Cerebellar cortex (tissue), 1 donor: ENCODE data around the gene CIBAR2.

ENCODE experiments used
- DNase-seq: peaks from one replicate; pipeline ENCODE4 v3.0.0-alpha.2; 2015; ENCODE audit warnings: low spot score

The CIBAR2 gene

DNA sequence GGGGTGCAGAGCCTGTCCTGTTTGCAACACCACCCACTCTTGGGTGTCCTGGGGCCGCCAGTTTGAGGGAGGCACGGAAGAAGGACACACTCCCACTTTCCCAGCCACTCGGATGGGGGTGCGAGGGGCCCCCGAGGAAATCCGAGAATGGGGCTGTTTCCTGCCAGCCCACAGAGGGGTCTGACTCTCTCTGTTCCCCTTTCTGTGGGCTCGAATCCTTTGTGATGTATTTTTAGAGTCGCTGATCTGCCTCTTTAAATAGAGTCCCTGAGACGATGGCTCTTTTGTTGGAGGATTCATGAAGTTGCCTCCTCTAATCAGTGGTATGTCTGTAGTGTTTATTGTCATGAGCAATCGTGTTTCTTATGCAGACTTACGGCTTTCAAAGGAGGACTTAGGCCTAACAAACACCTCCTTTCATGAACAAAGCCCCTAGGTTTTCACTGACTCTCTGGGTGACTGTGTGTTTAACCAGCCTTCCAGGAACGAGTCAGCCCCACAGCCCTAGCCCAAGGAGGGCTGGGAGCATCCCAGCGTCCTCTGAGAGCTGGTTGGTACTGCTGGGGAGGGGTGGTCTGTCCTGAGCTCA, 29.1 kb downstream of the CIBAR2 start:
- no peak for DNase-seq

DNA sequence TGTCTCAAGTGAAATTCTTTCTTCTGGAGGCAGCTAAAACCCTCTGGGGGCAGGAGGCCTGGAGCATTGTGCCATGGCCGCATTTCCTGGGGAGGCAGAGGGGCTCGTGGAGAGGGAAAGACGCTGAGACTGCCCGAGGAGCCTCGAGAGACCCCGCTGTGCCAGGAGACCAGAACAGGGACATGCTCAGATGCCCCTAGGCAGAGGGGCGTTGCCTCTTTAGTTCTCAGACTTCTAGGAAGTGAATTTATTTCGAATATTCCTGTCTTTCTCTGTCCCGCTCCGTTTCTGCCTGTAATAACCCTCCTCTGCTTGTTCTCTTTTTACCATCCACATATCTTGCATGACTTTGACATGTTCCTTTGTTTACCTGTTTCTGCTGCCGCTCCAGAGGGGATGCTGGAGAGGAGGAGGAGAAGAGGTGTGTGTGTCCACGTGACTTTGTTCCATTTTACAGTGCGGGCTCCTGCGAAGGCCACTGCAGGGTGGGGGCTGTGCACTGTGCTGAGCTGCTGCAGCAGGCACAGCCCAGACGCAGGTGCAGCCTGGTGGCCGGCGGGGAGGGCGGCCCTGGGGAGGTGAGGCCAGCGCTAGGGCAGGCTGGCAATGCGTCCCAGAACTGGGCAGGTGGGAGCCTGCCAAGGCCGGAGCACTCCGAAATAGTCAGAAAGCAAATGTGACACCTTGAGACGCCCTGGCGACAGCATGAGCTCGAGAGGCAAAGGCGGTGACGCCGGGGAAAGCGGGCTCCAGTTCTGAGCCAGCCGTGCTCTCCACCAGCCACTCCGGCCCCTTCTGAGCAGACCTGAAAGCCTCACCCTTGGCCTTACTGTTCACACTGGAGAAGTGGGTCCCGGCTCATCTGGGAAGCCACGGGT, 29.9 kb downstream of the CIBAR2 start:
- peak; percentile 74 for DNase-seq

DNA sequence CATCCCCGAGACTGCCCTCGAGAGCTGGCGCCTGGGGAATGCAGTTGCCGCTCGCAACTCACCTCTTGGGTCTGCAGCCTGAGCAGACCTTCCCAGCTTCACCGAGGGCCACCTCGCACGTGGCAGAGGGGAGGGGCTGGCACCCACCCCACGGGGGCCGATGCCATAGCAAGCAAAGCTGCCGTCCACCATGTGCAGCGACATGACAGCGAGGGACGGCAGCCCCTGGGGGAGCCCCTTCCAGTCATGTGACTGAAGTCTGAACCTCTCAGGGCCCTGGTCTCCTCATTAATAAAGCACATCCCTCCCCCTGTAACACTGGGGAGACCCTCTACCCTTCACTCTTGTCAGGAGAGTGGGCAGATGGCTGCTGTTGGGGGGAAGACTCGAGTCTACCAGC, 30.5 kb downstream of the CIBAR2 start:
- no peak for DNase-seq

DNA sequence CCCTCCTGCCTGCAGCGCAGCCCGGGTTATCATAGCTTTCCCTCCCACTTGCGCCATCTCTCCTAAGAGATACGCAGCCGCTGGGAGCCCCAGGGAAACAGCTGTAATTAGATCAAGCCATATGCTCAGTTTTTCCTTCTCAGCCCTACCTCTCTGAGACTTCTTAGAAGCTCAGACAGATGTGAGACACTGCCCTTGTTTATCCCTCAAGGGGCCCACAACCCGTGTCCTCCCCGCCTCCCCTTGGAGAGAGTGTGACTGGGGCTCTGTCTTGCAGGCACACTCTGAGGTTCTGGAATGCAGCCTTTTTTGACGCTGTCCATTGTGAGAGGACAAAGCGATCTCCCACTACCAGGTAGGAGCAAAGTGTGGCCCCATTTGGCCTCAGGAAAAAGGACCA, 31.2 kb downstream of the CIBAR2 start:
- no peak for DNase-seq

DNA sequence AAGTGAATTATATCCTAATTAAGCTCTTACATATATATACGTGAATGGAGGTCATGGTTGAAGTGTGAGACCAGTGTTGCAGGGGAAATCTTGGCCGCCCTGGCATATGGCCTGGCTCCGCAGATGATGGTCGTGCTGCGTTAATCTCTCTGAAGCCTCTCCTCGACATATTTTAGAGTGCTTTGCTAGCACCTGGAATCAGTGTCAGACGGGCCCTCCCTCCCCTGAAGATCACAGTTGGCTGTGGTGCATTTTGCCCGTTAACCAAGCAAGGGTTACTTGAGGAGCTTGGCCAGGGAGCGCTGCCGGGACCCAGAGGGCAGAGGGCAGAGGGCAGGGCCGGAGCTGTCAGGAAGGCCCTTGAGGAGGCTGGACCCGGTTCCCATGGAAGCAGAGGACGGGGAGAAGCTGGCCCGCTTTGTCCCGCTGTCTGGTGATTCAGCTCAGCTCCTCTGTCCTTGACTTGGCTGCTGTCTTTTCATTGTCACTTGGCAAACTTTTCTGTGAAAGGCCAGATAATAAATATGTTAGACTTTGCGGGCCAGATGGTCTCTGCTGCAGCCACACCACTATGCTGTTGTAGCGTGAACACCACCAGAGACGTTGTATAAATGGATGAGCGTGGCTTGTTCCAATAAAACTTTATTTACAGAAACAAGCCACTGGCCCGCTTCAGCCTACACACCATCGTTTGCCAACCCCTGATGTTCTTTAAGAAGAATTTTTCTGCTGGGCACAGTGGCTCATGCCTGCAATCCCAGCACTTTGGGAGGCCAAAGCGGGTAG, 32.3 kb downstream of the CIBAR2 start:
- no peak for DNase-seq

DNA sequence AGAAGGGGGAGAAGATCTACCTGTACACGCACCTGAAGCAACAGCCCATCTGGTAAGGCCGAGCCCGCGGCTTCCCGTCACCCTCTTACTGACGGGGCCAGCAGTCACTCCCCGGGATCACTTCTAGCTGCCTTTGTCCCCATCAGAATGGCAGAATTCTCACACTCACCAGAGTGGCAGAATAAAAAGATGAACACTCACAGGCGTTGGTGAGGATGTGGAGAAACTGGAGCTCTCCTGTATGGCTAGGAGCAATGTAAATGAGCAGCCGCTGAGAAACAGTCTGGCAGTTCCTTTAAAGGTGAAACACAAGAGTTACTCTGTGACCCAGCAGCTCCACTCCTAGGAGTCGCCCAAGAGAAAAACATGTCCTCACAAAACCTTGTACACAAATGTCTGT, 33.3 kb downstream of the CIBAR2 start:
- no peak for DNase-seq

DNA sequence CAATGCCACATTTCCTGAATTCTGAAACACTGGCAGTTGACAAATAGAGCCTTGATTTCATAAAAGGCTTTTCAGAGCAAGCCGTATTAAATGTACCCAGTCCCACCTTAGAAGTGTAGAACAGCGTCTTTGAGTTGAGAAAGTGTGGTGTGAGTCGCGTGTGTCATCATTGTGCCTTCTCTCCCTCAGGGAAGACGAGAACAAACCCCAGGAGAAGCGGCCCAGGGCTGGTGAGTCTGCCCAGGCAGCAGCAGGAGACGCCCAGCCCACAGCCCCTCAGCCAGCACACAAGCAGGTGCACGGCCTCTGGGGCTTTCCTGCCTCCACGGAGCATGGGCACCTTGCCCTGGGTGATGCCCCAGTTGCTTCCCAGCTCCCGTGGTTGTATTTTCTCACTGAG, 34.0 kb downstream of the CIBAR2 start:
- DNase-seq = no peak

DNA sequence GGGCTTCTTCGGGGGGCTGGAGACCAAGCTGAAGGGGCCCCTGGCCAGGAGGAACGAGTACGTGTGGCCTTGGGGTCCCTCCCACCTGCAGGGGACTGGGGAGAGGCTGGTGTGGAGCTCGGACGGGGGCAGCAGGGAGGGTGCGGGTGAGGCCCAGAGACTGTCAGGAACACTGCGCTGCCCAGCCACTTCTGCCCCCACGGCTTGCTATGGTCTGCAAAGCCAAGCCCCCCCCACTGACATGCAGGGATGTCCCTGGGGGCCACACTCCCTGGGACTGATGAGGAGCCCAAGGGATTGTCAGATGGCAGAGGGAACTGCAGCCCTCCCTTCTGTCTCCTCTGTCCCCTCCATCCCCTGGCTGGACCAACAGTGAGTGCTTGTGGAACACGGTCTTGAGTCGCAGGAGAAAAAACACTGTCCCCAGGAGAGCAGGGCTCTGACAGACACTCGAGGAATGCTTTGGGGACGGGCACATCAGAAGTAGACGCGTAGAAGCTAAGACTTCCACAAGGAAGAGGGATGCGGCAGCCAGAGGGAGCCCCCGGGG, 34.6 kb downstream of the CIBAR2 start:
- DNase-seq = no peak

DNA sequence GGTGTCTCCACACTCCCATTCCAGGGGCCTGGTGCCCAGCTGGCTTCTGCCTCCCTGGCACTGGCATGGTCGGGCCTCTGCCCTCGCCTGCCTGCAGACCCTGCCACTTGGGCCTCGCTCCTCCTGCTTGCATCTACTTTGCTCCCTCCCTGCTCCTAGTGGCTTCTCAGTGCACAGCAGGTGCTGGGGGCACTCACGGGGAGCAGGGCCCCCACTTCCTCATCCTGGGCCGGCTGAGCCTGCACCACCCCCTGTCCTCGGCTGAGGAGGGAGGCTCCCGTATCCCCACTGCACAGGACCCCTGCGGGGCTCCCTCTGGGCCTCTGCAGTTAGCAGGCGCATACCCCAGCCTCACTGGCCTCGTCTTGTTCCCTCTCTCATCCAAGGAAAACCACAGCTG, 35.2 kb downstream of the CIBAR2 start:
- DNase-seq = no peak

DNA sequence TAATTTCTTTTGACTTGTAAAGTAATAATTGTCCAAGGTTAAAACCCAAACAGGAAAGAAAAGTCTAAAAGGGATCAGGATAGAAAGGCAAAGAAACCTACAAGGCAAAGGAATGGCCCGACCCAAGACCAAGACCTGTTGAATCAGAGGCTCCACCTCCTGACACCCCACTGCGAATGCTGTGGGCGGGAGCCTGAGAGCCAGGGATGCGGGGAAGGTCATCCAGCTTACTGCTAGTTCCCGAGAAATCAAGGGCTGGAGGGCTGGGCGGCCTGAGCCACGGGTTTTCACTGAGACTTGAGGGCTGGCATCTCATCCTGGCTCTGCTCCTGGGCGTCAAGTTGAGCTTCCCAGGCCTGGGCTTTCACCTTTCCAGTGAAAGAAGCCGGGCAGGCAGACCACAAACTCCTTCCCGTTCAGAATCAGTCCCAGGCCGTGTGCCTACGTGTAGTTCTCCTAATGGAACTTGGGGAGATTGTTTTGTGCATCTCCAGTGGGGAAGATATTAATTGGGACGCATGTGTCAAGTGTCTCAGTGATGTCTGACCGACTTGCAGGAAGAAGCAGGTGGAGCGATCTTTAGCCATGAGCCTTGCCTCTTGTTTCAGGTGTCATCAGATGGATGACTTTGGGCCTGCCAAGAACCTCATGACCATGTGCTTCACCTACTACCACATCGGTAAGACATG, 36.9 kb downstream of the CIBAR2 start:
- no peak for DNase-seq

DNA sequence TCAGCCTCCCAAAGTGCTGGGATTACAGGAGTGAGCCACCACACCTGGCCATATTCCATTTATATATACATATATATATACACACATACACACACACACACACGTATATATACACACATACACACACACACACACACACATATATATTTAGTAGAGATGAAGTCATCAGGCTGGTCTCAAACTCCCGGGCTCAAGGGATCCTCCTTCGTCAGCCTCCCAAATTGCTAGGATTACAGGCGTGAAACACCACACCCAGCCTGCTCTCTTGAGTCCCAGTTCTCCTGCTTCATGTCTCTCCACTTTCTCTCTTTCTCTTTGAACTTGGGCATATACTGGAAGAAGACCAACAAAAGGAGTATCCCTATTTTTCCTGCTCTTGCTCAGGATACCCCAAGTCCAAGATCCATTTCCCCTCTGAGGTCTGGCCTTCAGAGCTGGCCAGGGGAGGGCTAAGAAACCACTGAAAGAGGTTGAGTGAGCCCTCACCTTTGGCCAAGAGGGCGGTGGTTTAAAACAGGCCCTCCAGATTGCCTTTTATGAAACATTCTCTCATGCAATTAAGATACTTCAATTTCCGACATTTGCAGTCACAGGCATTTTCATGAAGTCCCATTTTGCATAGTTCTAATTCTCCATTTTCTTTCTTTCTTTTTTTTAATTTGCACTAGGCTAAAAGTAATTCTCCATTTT, 37.9 kb downstream of the CIBAR2 start:
- no peak for DNase-seq

DNA sequence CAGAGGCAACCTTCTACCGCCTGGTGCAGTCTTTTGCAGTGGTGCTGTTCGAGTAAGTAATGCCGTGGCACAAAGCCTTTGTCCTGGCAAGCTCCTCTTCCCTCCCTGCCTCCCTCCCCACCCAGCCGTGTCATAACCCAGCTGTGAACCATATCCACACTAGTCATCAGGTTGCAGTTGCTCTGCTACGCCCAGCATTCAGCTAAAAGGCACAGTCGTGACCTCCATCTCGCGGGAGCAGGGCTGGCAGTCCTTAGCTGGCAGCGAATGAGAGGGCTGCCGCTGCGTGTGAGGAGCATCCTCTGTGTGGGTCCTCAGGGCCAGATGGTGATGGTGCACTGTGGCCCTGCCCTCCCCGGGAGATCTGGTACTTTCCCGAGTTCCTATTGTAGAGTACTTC, 39.3 kb downstream of the CIBAR2 start:
- DNase-seq = no peak

DNA sequence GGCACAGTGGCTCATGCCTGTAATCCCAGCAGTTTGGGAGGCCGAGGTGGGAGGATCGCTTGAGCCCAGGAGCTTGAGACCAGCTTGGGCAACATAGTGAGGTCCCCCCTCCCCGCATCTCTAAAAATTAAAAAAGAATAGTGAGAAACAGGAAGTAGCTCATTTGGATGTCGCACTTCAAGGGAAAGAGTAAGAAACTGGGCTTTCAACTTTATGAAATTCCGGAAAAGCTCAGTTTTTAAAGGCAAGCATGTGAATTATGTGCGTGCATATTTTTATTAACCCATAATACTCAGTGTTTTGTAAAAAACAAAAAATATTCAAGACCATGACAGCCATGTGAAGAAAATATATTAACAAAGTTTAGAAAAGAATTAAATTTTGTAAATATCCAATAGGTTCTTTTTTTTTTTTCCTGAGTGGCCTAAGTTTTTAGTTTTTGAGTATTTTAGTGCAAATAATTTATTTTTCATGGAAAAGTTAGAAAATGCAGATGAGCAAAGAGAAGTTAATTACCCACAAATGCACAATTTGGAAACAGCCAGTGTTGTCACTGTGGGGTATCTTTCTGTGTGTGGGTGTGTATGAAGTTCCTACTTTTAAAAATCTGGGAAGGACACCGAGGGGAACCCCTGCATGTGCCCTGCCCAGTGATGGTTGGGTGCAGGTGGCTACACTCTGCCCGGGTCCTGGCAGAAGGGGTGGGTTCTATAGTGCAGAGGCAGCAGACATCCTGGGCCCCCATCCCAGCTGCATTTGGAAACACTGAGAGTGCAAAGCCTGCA, 40.0 kb downstream of the CIBAR2 start:
- no peak for DNase-seq

DNA sequence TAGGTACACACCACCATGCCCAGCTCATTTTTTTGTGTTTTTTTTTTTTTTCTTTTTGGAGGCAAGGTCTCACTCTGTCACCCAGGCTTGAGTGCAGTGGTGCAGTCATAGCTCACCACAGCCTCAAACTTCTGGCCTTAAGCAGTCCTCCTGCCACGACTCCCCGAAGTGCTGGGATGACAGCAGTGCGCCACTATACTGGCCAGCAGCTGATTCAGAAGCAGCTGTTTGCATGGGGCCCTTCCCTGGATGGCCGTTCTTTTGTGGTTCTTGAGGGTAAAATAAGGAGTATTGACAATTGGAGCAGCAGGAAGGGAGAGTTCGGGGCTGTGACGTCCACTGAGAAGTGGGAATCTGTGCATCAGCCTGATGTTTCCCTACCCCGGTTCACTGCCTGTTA, 43.1 kb downstream of the CIBAR2 start:
- DNase-seq = no peak

DNA sequence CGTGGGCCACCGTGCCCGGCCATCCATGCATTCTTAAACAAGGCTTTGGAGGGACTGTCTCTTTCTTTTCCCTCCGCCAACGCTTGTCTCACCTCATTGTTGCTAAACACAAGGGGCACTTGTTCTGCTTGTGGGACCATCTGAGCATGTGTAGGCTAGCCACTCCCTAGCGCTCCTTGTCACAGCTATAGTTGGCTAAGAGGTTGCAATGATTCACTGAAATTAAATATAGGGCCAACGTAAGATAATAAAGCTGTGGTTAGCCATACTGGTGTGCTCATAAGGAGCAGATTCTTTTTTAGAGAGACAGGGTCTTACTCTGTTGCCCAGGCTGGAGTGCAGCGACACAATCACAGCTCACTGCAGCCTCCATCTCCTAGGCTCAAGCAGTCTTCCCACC, 43.5 kb downstream of the CIBAR2 start:
- DNase-seq = no peak

DNA sequence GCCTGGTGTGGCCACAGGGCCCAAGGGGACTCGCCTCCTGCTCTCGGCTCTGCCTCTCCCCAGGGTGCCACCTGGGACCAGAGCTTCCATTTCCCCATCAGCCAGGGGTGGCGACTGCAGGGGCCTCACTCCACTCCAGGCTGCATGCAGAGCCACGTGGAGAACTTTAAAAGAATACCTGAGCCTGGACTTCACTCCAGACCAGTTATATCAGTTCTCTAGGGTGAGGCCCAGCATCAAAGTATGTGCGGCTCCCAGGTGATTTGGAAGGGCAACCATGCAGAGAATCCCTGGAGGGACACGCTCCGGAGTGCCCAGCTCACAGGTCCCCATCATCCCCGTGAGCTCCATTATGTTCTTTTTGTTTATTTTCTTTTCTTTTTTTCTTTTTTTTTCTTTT, 44.8 kb downstream of the CIBAR2 start:
- no peak for DNase-seq

DNA sequence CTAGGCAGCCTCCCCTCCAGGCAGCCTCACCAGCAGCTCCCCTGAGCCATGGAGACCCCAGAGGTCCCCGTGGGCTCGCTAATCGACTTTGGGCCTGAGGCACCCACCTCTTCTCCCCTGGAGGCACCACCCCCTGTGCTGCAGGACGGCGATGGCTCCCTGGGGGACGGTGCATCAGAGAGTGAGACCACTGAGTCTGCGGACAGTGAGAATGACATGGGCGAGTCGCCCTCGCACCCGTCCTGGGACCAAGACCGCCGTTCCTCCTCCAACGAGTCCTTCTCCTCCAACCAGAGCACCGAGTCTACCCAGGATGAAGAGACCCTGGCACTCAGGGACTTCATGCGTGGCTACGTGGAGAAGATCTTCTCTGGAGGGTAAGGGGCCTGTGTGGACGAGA, 45.2 kb downstream of the CIBAR2 start:
- DNase-seq = no peak

DNA sequence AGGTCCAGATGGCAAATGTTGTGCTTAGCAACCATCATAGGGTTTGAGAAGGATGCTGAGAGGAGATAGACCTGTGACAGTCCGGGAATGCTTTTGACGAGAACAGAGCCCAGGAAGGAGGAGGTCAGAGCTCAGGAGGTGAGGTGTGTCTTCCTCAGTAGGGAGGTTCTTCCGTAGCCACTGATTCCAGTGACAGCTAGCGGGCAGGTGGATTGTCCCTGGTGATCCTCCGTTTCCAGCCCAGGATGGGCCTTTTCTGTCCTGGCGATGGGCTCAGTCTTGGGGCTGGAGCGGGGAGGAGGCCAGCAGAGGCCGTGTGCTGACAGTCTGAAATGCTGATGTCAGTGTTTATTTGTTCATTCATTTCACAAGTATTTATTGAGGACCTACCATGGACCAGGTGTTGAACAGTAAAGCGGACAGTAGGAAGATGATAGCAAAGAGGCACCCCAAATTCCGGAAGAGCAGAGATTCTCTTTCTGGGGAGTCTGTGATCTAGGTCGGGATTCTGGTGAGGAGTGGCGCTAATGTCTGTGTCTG, 45.9 kb downstream of the CIBAR2 start:
- DNase-seq = peak; percentile 60

DNA sequence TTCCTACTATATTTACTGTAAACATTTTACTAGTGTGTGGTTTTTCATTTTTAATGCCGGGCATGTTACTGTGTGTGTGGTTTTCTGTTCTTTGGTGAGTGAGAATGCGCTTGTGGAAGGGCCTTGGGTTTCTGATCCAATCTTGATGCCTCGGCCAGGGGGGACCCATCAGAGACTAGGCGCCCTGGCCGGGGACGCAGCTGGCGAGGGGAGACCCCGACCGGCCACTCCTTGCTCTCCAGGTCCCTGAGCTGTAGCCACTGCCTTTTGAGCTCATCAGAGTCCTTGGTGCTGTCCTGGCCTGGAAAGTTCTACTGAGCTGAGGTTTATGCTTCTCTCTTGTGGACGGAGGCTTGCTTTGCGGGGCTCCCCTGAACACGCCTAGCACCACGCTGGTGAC, 47.2 kb downstream of the CIBAR2 start:
- no peak for DNase-seq

DNA sequence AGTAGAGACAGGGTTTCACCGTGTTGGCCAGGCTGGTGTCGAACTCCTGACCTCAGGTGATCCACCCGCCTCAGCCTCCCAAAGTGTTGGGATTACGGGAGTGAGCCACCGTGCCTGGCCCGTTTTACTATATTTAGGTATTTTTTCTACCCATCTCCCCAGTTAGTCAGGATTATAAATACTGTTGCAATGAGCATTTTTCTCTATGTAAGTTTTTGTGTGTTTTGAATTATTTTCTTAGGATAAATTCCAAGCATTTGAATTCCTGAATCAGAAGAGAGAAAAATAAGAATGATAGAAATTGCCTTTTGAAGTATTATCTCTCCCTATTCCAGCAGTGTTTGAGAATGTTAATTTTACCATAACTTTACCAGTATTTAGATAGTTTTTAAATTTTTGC, 48.1 kb downstream of the CIBAR2 start:
- no peak for DNase-seq
